Measurements from ENCODE around the gene MACROD2.

MACROD2 gene

DNA sequence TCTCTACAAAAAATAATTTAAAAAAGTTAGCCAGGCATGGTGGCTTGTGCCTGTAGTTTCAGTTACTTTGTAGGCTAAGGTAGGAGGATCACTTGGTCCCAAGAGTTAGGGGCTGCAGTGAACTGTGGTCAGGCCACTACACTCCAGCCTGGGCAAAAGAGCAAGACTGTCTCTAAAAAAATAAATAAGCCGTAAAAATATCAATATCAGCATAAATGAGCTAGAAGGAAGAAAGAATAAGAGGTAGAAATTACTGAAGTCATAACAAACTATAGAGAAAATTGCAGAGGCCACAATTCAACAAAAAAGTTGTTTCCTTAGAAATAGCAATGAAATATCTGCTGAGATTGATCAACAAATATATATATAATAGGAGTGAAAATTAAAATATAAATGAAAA lies 1169.4 kb downstream of the MACROD2 start:
- TF ChIP-seq ZFX (IDR thresholded peaks at IDR 0.05; ENCODE audit: borderline replicate concordance): no peak
- TF ChIP-seq, protein P1, sequence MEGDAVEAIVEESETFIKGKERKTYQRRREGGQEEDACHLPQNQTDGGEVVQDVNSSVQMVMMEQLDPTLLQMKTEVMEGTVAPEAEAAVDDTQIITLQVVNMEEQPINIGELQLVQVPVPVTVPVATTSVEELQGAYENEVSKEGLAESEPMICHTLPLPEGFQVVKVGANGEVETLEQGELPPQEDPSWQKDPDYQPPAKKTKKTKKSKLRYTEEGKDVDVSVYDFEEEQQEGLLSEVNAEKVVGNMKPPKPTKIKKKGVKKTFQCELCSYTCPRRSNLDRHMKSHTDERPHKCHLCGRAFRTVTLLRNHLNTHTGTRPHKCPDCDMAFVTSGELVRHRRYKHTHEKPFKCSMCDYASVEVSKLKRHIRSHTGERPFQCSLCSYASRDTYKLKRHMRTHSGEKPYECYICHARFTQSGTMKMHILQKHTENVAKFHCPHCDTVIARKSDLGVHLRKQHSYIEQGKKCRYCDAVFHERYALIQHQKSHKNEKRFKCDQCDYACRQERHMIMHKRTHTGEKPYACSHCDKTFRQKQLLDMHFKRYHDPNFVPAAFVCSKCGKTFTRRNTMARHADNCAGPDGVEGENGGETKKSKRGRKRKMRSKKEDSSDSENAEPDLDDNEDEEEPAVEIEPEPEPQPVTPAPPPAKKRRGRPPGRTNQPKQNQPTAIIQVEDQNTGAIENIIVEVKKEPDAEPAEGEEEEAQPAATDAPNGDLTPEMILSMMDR (IDR thresholded peaks at IDR 0.05): no peak
- H3K27ac ChIP-seq: no peak overlapping the region

DNA sequence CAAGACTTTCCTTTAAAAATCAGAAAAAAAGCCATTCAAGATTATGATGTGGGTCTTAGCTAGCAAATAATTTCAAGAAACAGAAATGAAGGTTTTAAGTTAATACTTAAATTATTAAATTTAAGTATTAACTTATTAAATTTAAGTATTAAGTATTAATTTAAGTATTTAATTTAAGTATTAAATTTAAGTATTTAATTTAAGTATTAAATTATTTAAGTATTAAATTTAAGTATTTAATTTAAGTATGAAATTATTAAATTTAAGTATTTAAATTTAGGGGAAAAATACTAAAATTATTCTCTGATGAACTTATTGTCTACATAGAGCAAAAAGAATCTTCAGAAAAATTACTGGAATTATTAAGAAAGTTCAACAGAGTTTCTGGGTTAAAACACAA lies 1171.4 kb downstream of the MACROD2 start:
- no peak overlapping the region for H3K27ac ChIP-seq
- TF ChIP-seq ZFX (IDR thresholded peaks at IDR 0.05; ENCODE audit: borderline replicate concordance): no peak
- TF ChIP-seq, protein P1 (IDR thresholded peaks at IDR 0.05): no peak

DNA sequence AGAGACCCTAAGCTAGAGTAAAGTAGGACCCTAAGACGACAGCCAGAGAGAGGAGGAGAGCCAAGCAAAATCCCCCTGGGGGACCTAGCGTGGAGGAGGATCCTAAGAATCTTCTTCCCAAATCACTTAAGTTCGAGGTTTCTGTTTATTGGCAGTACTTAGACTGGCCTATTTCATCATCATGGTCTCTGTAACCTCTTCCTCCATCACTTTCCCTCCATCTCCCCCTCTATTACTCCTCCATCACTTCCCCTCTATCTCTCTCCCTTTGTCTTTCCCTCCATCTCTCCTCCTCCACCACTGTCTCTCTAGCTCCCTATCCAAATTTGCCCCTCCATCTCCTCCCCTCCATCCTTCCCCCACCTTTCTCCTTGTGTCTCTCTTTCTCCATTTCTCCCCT lies 1175.7 kb downstream of the MACROD2 start:
- no peak for TF ChIP-seq ZFX (IDR thresholded peaks at IDR 0.05; ENCODE audit: borderline replicate concordance)
- TF ChIP-seq, protein P1 (IDR thresholded peaks at IDR 0.05): no peak
- no peak overlapping the region for H3K27ac ChIP-seq

DNA sequence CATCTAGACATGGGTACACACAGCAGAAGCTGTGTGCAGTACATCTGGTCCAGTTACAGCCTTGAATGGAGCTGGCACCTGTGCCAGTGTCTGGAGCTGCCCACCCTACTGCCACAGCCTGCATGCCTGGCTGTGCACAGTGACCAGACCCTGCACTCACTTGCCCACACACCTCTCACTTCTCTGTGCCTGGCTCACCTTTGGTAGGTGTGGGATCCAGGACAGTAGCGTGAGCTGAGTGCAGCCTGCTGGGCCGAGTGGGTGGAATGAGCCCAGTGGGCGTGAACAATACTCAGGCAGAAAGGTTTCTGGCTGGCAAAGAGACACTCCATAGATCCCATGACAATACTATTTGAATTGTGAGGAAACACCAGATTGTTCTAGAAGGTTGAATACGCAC lies 1181.6 kb downstream of the MACROD2 start:
- TF ChIP-seq, protein P1 (IDR thresholded peaks at IDR 0.05): no peak
- TF ChIP-seq ZFX (IDR thresholded peaks at IDR 0.05; ENCODE audit: borderline replicate concordance): no peak
- no peak overlapping the region for H3K27ac ChIP-seq

DNA sequence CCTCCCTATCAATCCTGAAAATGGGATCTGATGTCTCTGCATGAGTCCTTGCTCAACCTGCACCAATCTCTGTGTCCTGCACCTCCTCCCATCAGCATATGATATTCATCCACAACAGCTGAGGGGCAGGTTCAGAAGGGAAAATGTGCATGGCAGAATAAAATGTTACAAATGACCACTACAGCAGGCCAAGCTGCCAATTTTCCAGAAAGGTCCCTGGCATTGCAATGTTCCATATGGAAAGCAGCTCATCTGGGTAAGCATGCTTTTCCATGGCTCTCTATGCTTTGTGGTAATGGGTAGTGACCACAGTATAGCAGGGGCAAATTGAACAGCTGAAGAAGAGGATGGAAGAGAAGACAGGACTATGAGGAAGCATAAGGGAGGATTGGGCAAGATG lies 1183.3 kb downstream of the MACROD2 start:
- TF ChIP-seq, protein P1 (IDR thresholded peaks at IDR 0.05): no peak
- TF ChIP-seq ZFX (IDR thresholded peaks at IDR 0.05; ENCODE audit: borderline replicate concordance): no peak
- H3K27ac ChIP-seq: no peak overlapping the region

DNA sequence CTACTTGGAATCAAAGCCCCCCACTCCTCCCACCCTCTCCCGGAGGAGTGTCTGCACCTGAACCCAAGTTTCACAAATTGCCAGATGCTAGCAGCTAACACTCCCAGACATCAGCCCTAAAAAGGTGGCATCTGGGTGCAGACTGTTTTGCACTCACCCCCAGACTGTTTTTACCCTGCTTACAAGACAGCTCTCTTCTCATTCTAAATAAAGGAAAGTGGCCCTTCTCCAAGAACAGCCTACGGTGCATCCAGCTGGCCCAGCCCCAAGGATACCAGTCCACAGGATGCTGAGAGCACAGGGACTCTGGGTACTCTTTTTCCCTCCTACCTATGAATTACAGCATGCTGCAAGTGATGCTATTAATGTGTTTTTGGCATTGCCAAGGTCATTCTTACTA lies 1184.1 kb downstream of the MACROD2 start:
- no peak for TF ChIP-seq ZFX (IDR thresholded peaks at IDR 0.05; ENCODE audit: borderline replicate concordance)
- TF ChIP-seq, protein P1 (IDR thresholded peaks at IDR 0.05): no peak

DNA sequence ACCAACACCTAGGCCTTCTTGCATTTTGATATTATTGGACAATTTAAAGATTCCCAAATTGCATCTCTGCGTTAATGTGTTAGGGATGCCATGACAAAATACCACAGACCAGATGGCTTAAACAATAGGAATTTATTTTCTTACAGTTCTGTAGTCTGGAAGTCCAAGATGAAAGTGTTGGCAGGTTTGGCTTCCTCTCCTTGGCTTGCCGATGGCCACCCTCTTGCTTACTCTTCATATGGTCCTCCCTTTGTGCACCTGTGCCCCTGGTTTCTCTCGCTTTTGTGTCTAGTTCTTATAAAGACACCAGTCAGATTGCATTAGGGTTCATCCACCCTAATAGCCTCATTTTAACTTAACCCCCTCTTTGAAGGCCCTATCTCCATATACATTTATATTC lies 1184.5 kb downstream of the MACROD2 start:
- TF ChIP-seq ZFX (IDR thresholded peaks at IDR 0.05; ENCODE audit: borderline replicate concordance): no peak
- TF ChIP-seq, protein P1 (IDR thresholded peaks at IDR 0.05): no peak
- H3K27ac ChIP-seq: no peak overlapping the region

More for the DNA sequence above, 1184.1 kb downstream of the MACROD2 start:
- H3K27ac ChIP-seq: no peak overlapping the region
